Fibroblast of the aortic adventitia (primary cell): ENCODE measurements around the gene COPB2. TPM values are rescaled to one million over a fixed set of nuclear protein-coding genes. Genes with fewer than 3 reads are reported as not detected.

ENCODE experiments used
- DNase-seq: peaks from one replicate; pipeline ENCODE4 v3.0.0-alpha.2; 2010; ENCODE audit warnings: low read depth
- H3K4me3 ChIP-seq: 2 replicates; pipeline ENCODE4 v1.5.1; 2011; ENCODE audit warnings: low read depth, mild to moderate bottlenecking, control low read depth, low read length, moderate library complexity
- CTCF ChIP-seq: IDR thresholded peaks from 2 replicates; pipeline ENCODE4 v1.5.1; 2011; ENCODE audit warnings: mild to moderate bottlenecking, low read length, control low read depth, inconsistent platforms; ENCODE audit not compliant: insufficient read depth
- total RNA-seq: library from RNA; depleted of rRNA; stranded (reverse); fragments of >200 nt; gene quantifications from 2 replicates; pipeline ENCODE4 v1.2.3, GENCODE V29; 2012; ENCODE audit warnings: low replicate concordance

COPB2 gene
- total RNA-seq, 1 donor = 173 TPM

DNA sequence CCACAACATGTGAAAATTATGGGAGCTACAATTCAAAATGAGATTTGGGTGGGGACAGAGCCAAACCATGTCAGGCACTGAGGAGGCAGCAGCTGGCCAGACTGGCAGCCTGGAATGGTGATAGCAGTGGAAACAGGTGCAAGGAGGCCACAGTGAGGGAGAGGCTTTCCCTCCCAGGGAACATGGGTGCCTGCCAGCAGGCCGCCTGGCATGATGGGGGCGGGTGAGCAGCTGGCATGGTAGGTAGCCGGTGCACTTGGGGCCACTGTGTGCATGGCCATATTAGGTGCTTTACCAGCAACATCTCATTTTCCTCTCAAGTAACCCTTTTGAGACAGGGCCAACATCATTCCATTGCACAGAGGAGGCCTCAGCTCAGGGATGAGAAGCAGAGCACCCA lies 63.9 kb downstream of the COPB2 start:
- DNase-seq = no peak
- H3K4me3 ChIP-seq = no peak overlapping the region
- TF ChIP-seq CTCF = no peak

GRCh38 chr3:139324456-139324855 lies 65.0 kb downstream of the COPB2 start:
- no peak overlapping the region for H3K4me3 ChIP-seq
- TF ChIP-seq CTCF = no peak
- no peak for DNase-seq

DNA sequence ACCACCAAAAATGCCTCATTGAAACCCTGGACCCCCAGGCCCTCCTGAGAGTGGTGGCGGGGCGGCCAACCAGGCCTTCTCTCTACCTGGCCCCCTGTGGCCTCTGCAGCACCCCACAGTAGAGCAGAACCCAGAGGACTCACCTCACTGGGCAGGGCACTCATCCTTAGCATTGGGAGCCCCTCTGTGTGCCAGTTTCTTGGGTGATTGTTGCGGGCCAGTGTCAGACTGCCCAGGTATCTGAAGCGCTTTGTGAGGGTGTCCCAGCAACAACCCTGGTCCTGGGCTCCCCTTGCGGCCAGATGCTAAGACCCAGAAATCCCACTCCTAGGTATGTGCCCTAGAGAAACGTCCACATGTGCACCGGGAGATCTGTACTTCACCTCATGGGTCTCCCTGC lies 66.3 kb downstream of the COPB2 start:
- H3K4me3 ChIP-seq = no peak overlapping the region
- no peak for TF ChIP-seq CTCF
- DNase-seq = no peak

- no peak for DNase-seq
- H3K4me3 ChIP-seq = no peak overlapping the region
- no peak for TF ChIP-seq CTCF
These were observed 67.1 kb downstream of the COPB2 start for GRCh38 chr3:139322346-139322745.

- no peak for DNase-seq
- no peak overlapping the region for H3K4me3 ChIP-seq
- no peak for TF ChIP-seq CTCF
These were observed 68.7 kb downstream of the COPB2 start for GRCh38 chr3:139320551-139321309.

- TF ChIP-seq CTCF = peak; percentile 45
- no peak for DNase-seq
- H3K4me3 ChIP-seq = no peak overlapping the region
These were observed 69.7 kb downstream of the COPB2 start for GRCh38 chr3:139319428-139320402.
